ENCODE data around the gene HOXA11.

The HOXA11 gene

DNA sequence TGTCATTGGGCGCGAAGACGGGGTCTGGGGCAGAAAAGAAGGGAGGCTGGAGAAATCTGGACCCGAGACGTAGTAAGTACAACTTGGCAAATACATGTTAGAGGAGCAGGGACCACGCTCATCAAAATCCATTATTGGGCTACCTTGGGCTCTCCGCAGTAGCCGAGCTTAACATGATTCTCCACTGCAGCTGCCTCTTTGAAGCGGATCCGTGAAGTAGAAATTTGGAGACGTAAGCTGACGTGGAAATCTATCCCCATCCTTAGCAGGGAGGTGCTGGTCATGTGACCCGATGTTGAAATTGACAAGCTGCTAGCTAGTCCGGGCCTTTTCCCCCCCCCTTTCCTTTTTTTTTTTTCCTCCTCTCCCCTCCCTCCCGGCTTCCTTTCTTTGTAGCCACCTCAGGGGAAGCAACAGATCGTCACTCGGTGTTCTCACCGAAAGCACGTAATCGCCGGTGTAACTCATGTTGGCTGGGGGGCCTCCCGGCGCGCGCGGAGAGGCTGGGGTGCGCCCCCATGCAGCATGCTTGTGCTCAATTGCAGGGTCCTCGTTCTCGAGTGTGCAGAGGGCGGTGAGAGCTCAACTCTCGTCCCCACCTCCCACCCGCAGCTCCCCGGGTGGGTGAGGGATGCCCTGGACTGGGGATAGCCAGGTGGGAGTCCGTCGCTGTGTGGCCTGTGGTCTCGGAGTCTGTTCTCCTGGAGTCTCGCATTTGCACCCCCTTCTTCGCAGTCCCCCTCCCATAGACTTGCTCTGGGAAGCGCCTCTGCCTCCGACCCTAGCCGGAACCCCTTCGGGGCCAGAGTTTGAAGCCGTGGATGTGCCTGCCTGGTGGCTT is at the start of gene HOXA11:
Gene HOXA11, minus strand, starts transcription at position 220 of the 841 bp plus-strand sequence. Its CDS starts 88 bp downstream, at position 132.
- Histone ChIP-seq H3K9me3 (ENCODE audit: control insufficient read depth in 2 of 2, low read length in 2 of 2) (peaks cover 0 to 2% of the 10 kb centered on the region in 2 donors), H3K27ac (ENCODE audit: low read length) (no peak within 1 kb of the TSS), H3K27me3 (ENCODE audit: control insufficient read depth in 1 of 2, insufficient read depth in 2 of 2, low read length in 2 of 2) (peaks cover 91 to 98% of the 10 kb centered on the region in 2 donors), H3K36me3 (ENCODE audit: control insufficient read depth in 2 of 2, insufficient read depth in 2 of 2, low read length in 2 of 2) (no peaks in the 10 kb centered on the region), H3K4me1 (ENCODE audit: control insufficient read depth, insufficient read depth, low read length) (peaks cover 36% of the 10 kb centered on the region), H3K4me3 (ENCODE audit: low read length in 2 of 2) (peak within 1 kb of the TSS in 1 of 2 donors; percentile 44), H3K9ac (ENCODE audit: low read length in 2 of 2) (no peak within 1 kb of the TSS)

DNA sequence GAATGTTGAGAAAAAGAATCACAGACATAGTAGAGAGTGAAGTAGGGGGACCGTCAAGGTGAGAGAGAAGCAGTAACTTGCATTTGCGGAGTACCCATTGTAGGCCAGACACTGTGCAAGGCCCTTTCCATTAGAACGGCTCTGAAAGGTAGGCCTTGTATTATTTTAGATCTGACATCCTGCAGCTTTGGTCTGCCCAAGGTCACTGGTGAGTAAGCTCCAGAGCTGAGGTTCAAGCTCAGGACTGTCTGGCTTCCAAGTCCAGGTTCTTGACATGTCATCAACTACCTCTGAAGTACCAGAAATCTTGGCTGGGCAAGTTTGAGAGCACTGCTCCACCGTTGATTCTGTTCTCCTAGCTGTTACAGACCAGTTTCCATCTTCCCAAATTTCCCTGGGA is 44.4 kb upstream of the HOXA11 start:
- Histone ChIP-seq H3K4me3 (ENCODE audit: low read length in 2 of 2) (no peak overlapping the region), H3K27me3 (ENCODE audit: control insufficient read depth in 1 of 2, insufficient read depth in 2 of 2, low read length in 2 of 2) (peaks cover 18 to 39% of the 10 kb centered on the region in 2 donors), H3K4me1 (ENCODE audit: control insufficient read depth, insufficient read depth, low read length) (no peaks in the 10 kb centered on the region)

DNA sequence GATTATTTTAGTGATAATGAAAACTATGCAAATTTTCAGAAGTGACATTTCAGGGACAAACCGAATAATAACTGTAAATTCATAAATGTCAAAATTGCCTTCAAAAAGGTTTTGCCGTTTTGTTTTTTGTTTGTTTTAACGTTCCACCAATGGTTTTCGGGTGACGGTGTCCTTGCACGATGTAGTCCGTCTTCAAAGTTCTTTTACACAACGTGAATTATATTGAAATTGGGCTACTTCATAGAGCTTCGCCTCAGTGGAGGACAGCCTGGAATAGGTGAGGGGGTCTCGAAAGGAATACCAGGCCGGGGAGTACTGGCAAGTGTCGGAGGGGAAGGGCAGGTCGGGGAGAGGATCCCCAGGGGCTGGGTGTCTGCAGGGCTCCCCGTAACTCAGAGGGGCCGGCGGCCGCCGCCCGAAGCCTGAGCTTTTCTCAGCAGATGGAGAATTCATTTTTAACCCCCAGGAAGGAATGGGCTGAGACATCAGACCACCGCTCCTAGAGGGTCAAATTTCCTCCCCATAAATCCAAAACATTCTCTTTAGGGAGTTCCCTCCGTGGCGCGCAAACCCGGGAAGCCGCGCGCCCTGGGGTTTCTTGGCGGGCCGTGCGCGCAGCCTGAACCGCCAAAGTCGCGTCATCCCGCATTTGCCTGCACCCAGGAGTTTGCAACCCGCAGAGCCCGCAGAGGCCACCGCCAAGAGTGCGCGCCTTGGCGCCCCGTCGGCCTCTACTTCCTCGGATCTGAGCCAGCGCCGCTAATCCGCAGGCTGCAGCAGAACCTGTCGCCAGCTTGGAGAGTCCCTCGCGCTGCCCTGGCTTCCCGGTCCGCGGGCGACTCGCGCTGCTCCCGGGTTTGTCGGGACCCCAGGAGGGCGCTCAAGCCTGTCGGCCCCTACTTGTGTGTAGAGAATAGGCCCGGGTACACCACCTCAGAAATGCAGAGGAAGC is 40.2 kb upstream of the HOXA11 start:
- Histone ChIP-seq H3K27me3 (ENCODE audit: control insufficient read depth in 1 of 2, insufficient read depth in 2 of 2, low read length in 2 of 2) (peaks cover 37 to 61% of the 10 kb centered on the region in 2 donors), H3K36me3 (ENCODE audit: control insufficient read depth in 2 of 2, insufficient read depth in 2 of 2, low read length in 2 of 2) (no peaks in the 10 kb centered on the region), H3K4me3 (ENCODE audit: low read length in 2 of 2) (no peak overlapping the region), H3K27ac (ENCODE audit: low read length) (no peak overlapping the region), H3K9me3 (ENCODE audit: control insufficient read depth in 2 of 2, low read length in 2 of 2) (no peaks in the 10 kb centered on the region), H3K4me1 (ENCODE audit: control insufficient read depth, insufficient read depth, low read length) (peaks cover 4% of the 10 kb centered on the region), H3K9ac (ENCODE audit: low read length in 2 of 2) (no peak overlapping the region)

More for the DNA sequence above, 44.4 kb upstream of the HOXA11 start:
- Histone ChIP-seq H3K36me3 (ENCODE audit: control insufficient read depth in 2 of 2, insufficient read depth in 2 of 2, low read length in 2 of 2) (no peaks in the 10 kb centered on the region), H3K9me3 (ENCODE audit: control insufficient read depth in 2 of 2, low read length in 2 of 2) (no peaks in the 10 kb centered on the region), H3K27ac (ENCODE audit: low read length) (no peak overlapping the region), H3K9ac (ENCODE audit: low read length in 2 of 2) (no peak overlapping the region)

DNA sequence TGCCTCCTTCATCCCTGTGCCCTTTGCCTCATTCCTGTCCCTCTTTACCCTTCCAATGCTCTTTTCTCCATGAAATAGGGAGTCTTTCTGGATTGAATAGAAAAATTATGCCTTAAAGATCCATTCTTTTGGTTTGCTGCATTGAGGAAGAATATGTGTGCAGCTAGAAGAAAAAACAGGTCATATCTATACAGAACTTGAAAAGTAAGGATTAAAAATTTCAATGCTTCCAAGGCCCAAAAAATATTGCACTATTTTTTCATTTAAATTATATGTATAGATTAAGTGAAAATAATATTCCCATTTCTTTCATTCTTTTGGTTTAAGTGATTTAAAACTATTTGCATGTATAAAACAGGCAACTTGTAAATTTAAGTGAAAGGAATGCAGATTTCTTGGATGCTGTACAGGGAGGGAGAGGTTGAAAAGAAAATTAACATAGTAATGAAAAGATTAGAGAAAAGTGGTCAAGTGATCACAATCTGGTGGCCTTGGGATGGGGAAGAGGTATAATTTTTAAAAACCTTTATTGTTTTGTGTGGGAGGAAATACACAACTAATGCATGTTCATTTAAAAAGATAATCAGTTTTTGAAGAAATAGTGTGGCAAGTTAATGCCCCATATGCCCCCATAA is 39.0 kb upstream of the HOXA11 start:
- no peak overlapping the region for H3K4me3 ChIP-seq (ENCODE audit: low read length in 2 of 2)
- H3K9me3 ChIP-seq (ENCODE audit: control insufficient read depth in 2 of 2, low read length in 2 of 2): no peaks in the 10 kb centered on the region
- H3K4me1 ChIP-seq (ENCODE audit: control insufficient read depth, insufficient read depth, low read length): peaks cover 4% of the 10 kb centered on the region
- H3K27ac ChIP-seq (ENCODE audit: low read length): no peak overlapping the region
- no peak overlapping the region for H3K9ac ChIP-seq (ENCODE audit: low read length in 2 of 2)
- H3K27me3 ChIP-seq (ENCODE audit: control insufficient read depth in 1 of 2, insufficient read depth in 2 of 2, low read length in 2 of 2): peaks cover 47 to 70% of the 10 kb centered on the region in 2 donors
- H3K36me3 ChIP-seq (ENCODE audit: control insufficient read depth in 2 of 2, insufficient read depth in 2 of 2, low read length in 2 of 2): no peaks in the 10 kb centered on the region

DNA sequence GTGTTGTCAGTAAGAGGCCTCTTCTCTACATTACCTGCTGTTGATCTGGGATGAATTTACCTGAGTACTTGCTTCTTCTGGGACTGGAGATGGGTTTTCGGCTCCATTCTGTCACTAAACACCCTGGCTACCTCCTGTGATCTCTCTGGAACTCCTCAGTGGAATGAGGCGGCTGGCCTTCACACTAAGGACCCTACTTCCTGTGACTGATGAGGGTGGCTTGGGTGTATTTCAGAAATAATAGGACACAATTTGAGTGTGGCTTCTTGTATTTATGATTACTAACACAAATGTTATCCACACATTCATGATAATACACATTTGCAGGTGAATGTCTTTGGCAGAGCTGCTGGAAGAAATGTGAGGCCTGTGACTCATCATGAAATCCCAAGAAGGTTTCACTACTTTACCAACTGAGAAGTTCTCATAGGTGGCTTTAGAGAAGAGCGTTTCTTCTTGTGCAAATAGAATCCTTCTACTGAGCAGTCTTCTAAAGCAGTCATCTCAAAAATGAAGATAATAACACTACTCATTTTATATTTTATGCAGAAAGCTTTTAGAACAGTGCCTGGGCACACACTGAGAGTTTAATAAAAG is 36.3 kb upstream of the HOXA11 start:
- Histone ChIP-seq H3K4me3 (ENCODE audit: low read length in 2 of 2) (no peak overlapping the region), H3K27ac (ENCODE audit: low read length) (no peak overlapping the region), H3K27me3 (ENCODE audit: control insufficient read depth in 1 of 2, insufficient read depth in 2 of 2, low read length in 2 of 2) (peaks cover 51 to 72% of the 10 kb centered on the region in 2 donors), H3K9me3 (ENCODE audit: control insufficient read depth in 2 of 2, low read length in 2 of 2) (no peaks in the 10 kb centered on the region), H3K9ac (ENCODE audit: low read length in 2 of 2) (no peak overlapping the region), H3K4me1 (ENCODE audit: control insufficient read depth, insufficient read depth, low read length) (peaks cover 4% of the 10 kb centered on the region), H3K36me3 (ENCODE audit: control insufficient read depth in 2 of 2, insufficient read depth in 2 of 2, low read length in 2 of 2) (no peaks in the 10 kb centered on the region)

DNA sequence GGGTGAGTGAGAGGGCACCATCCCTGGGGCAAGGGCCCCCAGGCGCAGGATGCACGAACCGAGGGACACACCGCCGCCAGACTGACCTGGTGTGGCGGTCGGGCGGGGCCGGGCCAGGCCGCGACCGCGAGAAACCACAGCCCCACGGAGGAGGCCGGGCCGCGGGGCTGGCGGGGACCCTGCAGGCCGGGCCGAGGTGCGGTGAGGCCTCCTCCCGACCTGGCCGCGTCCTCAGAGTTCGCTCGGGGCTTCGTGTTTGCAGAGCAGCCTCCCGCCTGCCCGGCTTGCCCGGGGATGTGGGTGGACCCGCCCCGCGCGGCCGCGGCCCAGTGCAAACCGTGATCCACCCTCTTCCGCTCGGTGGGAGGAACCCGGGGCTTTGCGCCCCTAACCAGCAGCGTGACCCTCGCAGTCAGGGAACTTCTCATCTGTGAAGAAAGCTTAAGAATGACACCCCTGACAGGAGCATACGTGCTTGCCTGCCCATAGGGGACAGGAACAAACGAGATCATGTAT is 35.5 kb upstream of the HOXA11 start:
- Histone ChIP-seq H3K4me1 (ENCODE audit: control insufficient read depth, insufficient read depth, low read length) (peaks cover 4% of the 10 kb centered on the region), H3K36me3 (ENCODE audit: control insufficient read depth in 2 of 2, insufficient read depth in 2 of 2, low read length in 2 of 2) (no peaks in the 10 kb centered on the region), H3K4me3 (ENCODE audit: low read length in 2 of 2) (no peak overlapping the region), H3K9ac (ENCODE audit: low read length in 2 of 2) (no peak overlapping the region), H3K27ac (ENCODE audit: low read length) (no peak overlapping the region), H3K9me3 (ENCODE audit: control insufficient read depth in 2 of 2, low read length in 2 of 2) (no peaks in the 10 kb centered on the region), H3K27me3 (ENCODE audit: control insufficient read depth in 1 of 2, insufficient read depth in 2 of 2, low read length in 2 of 2) (peaks cover 49 to 69% of the 10 kb centered on the region in 2 donors)

DNA sequence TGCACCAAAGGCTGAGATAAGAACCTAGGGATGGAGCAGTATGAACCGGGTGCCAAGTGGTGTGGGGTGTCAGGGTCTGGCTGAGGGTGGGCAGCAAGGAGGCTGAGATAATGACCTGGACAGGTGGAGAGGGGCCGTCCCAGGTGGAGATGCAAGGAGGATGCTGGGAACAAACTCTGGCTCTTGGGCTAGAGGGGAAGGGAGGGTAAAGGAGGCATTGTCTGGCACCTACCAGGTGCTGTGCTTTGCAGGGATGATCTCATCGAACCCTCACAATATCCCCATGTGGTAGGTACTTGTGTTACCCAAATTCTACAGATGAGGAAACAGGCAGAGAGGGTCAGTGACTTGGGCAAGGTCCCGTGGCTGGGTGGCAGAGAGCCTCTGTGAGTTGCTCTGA is 34.8 kb upstream of the HOXA11 start:
- Histone ChIP-seq H3K4me1 (ENCODE audit: control insufficient read depth, insufficient read depth, low read length) (peaks cover 4% of the 10 kb centered on the region), H3K9me3 (ENCODE audit: control insufficient read depth in 2 of 2, low read length in 2 of 2) (no peaks in the 10 kb centered on the region), H3K27ac (ENCODE audit: low read length) (no peak overlapping the region), H3K9ac (ENCODE audit: low read length in 2 of 2) (no peak overlapping the region), H3K27me3 (ENCODE audit: control insufficient read depth in 1 of 2, insufficient read depth in 2 of 2, low read length in 2 of 2) (peaks cover 43 to 67% of the 10 kb centered on the region in 2 donors), H3K4me3 (ENCODE audit: low read length in 2 of 2) (no peak overlapping the region), H3K36me3 (ENCODE audit: control insufficient read depth in 2 of 2, insufficient read depth in 2 of 2, low read length in 2 of 2) (no peaks in the 10 kb centered on the region)

DNA sequence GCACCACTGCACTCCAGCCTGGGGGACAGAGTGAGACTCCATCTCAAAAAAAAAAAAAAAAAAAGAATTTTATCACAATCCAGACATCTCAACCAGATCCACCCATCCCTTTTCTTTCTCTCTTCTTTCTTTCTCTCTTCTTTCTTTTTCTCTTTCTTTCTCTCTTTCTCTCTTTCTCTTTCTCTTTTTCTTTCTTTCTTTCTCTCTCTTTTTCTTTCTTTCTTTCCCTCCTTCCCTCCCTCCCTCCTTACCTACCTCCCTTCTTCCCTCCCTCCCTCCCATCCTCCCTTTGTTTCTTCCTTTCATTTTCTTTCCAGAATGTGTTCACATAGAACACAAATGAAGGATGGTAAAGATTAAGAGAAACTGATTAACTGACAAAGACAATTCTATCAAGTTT is 32.9 kb upstream of the HOXA11 start:
- H3K4me1 ChIP-seq (ENCODE audit: control insufficient read depth, insufficient read depth, low read length): peaks cover 7% of the 10 kb centered on the region
- peaks cover 56 to 70% of the 10 kb centered on the region in 2 donors for H3K27me3 ChIP-seq (ENCODE audit: control insufficient read depth in 1 of 2, insufficient read depth in 2 of 2, low read length in 2 of 2)
- H3K9me3 ChIP-seq (ENCODE audit: control insufficient read depth in 2 of 2, low read length in 2 of 2): no peaks in the 10 kb centered on the region
- no peak overlapping the region for H3K9ac ChIP-seq (ENCODE audit: low read length in 2 of 2)
- no peak overlapping the region for H3K27ac ChIP-seq (ENCODE audit: low read length)
- H3K36me3 ChIP-seq (ENCODE audit: control insufficient read depth in 2 of 2, insufficient read depth in 2 of 2, low read length in 2 of 2): no peaks in the 10 kb centered on the region
- H3K4me3 ChIP-seq (ENCODE audit: low read length in 2 of 2): no peak overlapping the region

DNA sequence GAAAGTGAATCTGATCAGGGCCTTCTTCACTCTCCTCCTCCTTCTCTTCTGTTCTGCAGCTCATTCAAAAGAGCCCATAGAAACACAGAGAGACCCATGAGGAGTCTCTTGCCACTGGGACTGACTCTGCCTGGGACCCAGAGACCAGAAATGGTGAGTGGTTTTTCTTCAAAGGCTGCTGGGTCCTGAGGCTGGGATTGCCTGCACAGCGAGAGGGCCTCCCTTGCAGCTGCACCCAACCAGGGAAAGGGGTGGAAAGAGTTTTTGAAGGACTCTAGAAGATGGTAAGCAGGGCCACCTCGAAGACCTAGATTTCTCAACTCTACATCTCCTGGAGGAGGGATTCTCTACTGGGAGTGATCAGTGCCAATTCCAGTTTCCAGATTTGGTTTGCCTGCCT is 30.3 kb upstream of the HOXA11 start:
- Histone ChIP-seq H3K36me3 (ENCODE audit: control insufficient read depth in 2 of 2, insufficient read depth in 2 of 2, low read length in 2 of 2) (no peaks in the 10 kb centered on the region), H3K27ac (ENCODE audit: low read length) (no peak overlapping the region), H3K4me1 (ENCODE audit: control insufficient read depth, insufficient read depth, low read length) (peaks cover 12% of the 10 kb centered on the region), H3K9me3 (ENCODE audit: control insufficient read depth in 2 of 2, low read length in 2 of 2) (no peaks in the 10 kb centered on the region), H3K27me3 (ENCODE audit: control insufficient read depth in 1 of 2, insufficient read depth in 2 of 2, low read length in 2 of 2) (peaks cover 68 to 74% of the 10 kb centered on the region in 2 donors), H3K9ac (ENCODE audit: low read length in 2 of 2) (no peak overlapping the region), H3K4me3 (ENCODE audit: low read length in 2 of 2) (no peak overlapping the region)
